Smooth muscle cell (in vitro differentiated cells): ENCODE results near the gene PICK1. TPM values are rescaled to one million over a fixed set of nuclear protein-coding genes. Genes with fewer than 3 reads are reported as not detected.

ENCODE experiments used
- DNase-seq: peaks from one replicate; lab custom pipeline; 2025; ENCODE audit not compliant: unreplicated experiment; lab: John Stamatoyannopoulos, UW
- H2AFZ ChIP-seq: fragments of 200-600 bp; sonication (generic); 2 replicates; pipeline ENCODE4 v1.6.0; 2016; ENCODE audit warnings: antibody characterized with exemption, low read depth, mild to moderate bottlenecking
- H3F3A ChIP-seq: fragments of 200-600 bp; sonication (generic); 2 replicates; pipeline ENCODE4 v1.6.0; 2017; ENCODE audit warnings: antibody characterized with exemption, low read depth
- H3K27ac ChIP-seq: fragments of 200-600 bp; sonication (generic); 2 replicates; pipeline ENCODE4 v1.5.1; 2016; ENCODE audit warnings: low read depth, mild to moderate bottlenecking
- H3K27me3 ChIP-seq: fragments of 200-600 bp; sonication (generic); 2 replicates; pipeline ENCODE4 v1.6.1; 2016; ENCODE audit warnings: low read depth, mild to moderate bottlenecking
- H3K36me3 ChIP-seq: fragments of 200-600 bp; sonication (generic); 2 replicates; pipeline ENCODE4 v1.5.1; 2016; ENCODE audit warnings: low read depth
- H3K4me1 ChIP-seq: fragments of 200-600 bp; sonication (generic); 2 replicates; pipeline ENCODE4 v1.5.1; 2016; ENCODE audit warnings: low read depth
- H3K4me2 ChIP-seq: fragments of 200-600 bp; sonication (generic); 2 replicates; pipeline ENCODE4 v1.6.0; 2016; ENCODE audit warnings: mild to moderate bottlenecking
- H3K4me3 ChIP-seq: fragments of 200-600 bp; sonication (generic); 2 replicates; pipeline ENCODE4 v1.5.1; 2016; ENCODE audit warnings: mild to moderate bottlenecking
- H3K79me2 ChIP-seq: fragments of 200-600 bp; sonication (generic); 2 replicates; pipeline ENCODE4 v1.6.0; 2016; ENCODE audit warnings: low read depth, mild to moderate bottlenecking
- H3K9ac ChIP-seq: fragments of 200-600 bp; sonication (generic); 2 replicates; pipeline ENCODE4 v1.6.0; 2016; ENCODE audit warnings: low read depth
- H3K9me3 ChIP-seq: fragments of 200-600 bp; sonication (generic); replicated peaks from 2 replicates; pipeline ENCODE4 v1.5.1; 2016; ENCODE audit warnings: low read depth
- H4K20me1 ChIP-seq: fragments of 200-600 bp; sonication (generic); 2 replicates; pipeline ENCODE4 v1.6.0; 2016; ENCODE audit warnings: low read depth
- WGBS: methylation state at CpG from one replicate; pipeline ENCODE4 v1.1.7; 2016; ENCODE audit warnings: low lambda C conversion rate; 5-methylcytosine and 5-hydroxymethylcytosine counted together
- polyA plus RNA-seq: library from polyadenylated mRNA; unstranded; fragments of >200 nt; fragmentation: Nextera tagmentation; extraction: Ambion mirVana; gene quantifications from 2 replicates; pipeline ENCODE4 v1.2.1, GENCODE V29; 2016
- total RNA-seq: library from RNA; depleted of rRNA; stranded (reverse); fragments of >200 nt; gene quantifications from 2 replicates; pipeline ENCODE4 v1.2.3, GENCODE V29; 2014
- TF ChIP-seq, protein P1 (sequence below): fragments of 200-600 bp; sonication (generic); IDR thresholded peaks from 2 replicates; pipeline ENCODE4 v1.5.1; 2017; ENCODE audit warnings: borderline replicate concordance, mild to moderate bottlenecking, antibody characterized with exemption; ENCODE audit not compliant: insufficient read depth, poor library complexity, severe bottlenecking

PICK1 gene
- total and polyA plus RNA-seq, 2 experiments from 2014 or later: 8.8 to 17.5 TPM

DNA sequence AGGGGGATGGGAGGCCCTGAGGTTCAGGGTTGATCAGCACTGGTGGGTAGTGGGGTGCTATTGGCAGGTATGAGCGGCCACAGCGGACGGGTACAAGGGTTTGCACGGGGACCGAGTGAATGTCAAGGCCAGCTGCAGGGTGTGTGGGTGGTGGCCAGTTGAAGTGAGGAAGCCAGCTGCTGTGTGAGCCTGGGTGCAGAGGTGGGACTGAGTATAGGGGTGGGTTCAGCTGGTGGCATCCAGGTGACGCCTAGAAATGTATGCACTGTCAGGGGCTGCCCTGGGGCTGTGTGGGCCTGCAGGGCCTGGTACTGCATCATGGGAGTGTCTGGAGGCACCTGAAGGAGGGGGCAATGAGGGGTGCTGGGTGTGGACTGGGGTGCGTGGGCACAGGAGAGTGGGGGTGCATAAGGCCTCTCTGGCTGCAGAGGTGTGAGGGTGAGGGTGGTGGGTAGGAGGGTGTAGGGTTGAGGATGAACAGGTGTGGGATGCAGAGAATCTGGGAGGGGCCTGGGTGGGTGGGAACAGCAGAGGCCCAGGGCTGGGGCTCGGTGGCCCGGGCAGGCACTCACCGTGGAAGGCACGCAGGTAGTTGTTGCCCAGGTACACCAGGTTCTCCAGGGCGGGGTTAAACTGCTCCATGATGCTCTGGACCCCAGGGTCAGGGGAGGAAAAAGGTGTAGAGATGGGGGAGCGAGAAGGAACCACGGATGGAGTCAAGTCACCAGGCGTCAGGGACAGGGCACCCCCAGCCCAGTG is 51.5 kb downstream of the PICK1 start:
- Histone ChIP-seq H3F3A (no peaks in the 10 kb centered on the region), H2AFZ (no peak overlapping the region), H3K4me3 (no peak overlapping the region), H3K27ac (no peak overlapping the region), H3K27me3 (no peaks in the 10 kb centered on the region), H3K36me3 (no peaks in the 10 kb centered on the region), H3K4me1 (no peaks in the 10 kb centered on the region), H3K9ac (no peak overlapping the region), H3K9me3 (no peaks in the 10 kb centered on the region), H3K4me2 (no peak overlapping the region), H4K20me1 (no peaks in the 10 kb centered on the region), H3K79me2 (no peaks in the 10 kb centered on the region)
- TF ChIP-seq, protein P1, sequence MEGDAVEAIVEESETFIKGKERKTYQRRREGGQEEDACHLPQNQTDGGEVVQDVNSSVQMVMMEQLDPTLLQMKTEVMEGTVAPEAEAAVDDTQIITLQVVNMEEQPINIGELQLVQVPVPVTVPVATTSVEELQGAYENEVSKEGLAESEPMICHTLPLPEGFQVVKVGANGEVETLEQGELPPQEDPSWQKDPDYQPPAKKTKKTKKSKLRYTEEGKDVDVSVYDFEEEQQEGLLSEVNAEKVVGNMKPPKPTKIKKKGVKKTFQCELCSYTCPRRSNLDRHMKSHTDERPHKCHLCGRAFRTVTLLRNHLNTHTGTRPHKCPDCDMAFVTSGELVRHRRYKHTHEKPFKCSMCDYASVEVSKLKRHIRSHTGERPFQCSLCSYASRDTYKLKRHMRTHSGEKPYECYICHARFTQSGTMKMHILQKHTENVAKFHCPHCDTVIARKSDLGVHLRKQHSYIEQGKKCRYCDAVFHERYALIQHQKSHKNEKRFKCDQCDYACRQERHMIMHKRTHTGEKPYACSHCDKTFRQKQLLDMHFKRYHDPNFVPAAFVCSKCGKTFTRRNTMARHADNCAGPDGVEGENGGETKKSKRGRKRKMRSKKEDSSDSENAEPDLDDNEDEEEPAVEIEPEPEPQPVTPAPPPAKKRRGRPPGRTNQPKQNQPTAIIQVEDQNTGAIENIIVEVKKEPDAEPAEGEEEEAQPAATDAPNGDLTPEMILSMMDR: no peak
- 95% methylated on average over 13 of the region's 15 CpGs for WGBS
- no peak for DNase-seq

DNA sequence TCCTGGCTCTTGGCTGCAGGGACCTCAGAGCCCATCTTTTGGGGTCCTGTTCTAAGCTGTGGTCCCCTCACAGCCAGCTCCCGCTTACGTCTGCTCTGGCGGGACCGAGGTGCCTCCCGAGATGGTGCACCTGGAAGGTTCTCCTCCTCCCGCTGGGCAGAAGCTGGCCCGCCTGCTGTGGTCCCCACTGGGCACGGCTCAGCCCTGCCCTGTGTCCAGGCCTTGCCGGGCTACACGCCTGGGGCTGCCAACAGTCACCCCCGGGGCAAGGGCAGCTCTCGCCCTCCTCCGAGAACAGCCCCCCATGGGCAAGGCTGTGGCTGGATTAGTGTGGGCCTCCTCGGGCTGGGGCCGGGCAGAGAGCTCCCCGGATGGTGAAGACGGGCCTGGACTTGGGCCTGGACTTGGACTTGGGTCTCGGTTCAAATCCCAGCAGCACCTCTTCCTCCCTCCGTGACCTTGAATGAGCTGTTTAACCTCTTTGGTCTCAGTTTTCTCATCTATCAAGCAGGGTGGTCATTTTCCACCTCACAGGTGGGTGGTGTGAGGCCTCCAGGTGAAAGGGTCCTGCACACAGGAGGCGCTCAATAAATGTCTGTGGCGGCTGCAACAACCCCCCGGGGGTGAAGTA is 52.3 kb downstream of the PICK1 start:
- no peak overlapping the region for H3K4me3 ChIP-seq

DNA sequence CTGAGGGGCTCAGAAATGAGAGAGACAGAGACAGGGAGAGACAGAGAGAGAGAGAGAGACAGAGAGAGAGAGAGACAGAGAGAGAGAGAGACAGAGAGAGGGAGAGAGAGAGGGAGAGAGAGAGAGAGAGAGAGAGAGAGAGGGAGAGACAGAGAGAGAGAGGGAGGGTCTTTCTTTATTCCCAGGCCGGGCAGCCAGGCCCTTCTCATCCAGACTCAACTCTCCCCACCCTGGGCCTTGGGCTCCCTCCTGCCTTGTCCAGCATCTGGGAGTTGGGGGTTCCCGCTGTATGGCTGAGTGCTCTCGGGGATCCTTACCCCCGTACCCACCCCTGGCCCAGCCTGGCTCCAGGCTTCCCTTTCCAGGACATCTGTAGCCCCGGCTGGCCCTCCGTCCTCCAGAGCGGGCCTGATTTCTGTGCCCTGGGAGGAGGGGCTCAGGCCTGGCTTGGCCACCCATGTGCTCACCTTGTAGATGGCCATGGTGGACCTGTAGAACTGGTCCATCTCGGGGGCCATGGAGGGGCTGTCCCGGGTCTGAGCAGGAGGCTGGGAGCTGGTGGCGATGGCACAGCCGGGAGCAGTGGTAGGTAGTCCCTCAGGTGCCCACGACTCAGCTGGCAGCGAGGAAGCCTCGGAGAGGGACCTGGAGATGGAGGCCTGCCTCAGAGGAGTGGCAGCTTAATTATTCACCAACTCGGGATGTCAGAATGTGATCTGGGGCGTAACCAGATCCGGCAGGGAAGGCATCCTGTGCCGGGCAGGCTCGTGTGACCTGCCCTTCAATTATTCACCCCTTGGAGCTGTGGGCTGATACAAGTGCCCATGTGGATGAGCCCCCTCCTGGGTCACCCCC is 53.0 kb downstream of the PICK1 start, which contains the start of gene BAIAP2L2:
TSS of gene BAIAP2L2 (minus strand) at position 677 of the 855 bp plus-strand sequence. CDS start at position 518, 159 bp downstream.
- 87% methylated on average over 18 of the region's 19 CpGs for WGBS
- H3K4me1 ChIP-seq: no peaks in the 10 kb centered on the region
- no peak within 1 kb of the TSS for H3K27ac ChIP-seq
- no peak for DNase-seq
- H3K79me2 ChIP-seq: no peaks in the 10 kb centered on the region
- H3K4me3 ChIP-seq: no peak within 1 kb of the TSS
- no peak within 1 kb of the TSS for H2AFZ ChIP-seq
- H4K20me1 ChIP-seq: no peaks in the 10 kb centered on the region
- no peaks in the 10 kb centered on the region for H3K36me3 ChIP-seq
- no peaks in the 10 kb centered on the region for H3K9me3 ChIP-seq
- no peaks in the 10 kb centered on the region for H3K27me3 ChIP-seq
- H3K4me2 ChIP-seq: no peak within 1 kb of the TSS
- H3F3A ChIP-seq: no peaks in the 10 kb centered on the region
- TF ChIP-seq, protein P1: no peak
- H3K9ac ChIP-seq: no peak within 1 kb of the TSS

More for the DNA sequence above, 52.3 kb downstream of the PICK1 start:
- Histone ChIP-seq H3K79me2 (no peaks in the 10 kb centered on the region), H3K36me3 (no peaks in the 10 kb centered on the region), H4K20me1 (no peaks in the 10 kb centered on the region), H3K9ac (no peak overlapping the region), H3K27ac (no peak overlapping the region), H3F3A (no peaks in the 10 kb centered on the region), H3K4me2 (no peak overlapping the region), H2AFZ (no peak overlapping the region), H3K4me1 (no peaks in the 10 kb centered on the region), H3K9me3 (no peaks in the 10 kb centered on the region), H3K27me3 (no peaks in the 10 kb centered on the region)
- WGBS: 91% methylated on average over 22 of the region's 22 CpGs
- DNase-seq: no peak
- TF ChIP-seq, protein P1: no peak
